Hepatocyte (in vitro differentiated cells): ENCODE data around the gene AUH.

Experiments
- CTCF ChIP-seq: fragments of 200-600 bp; sonication (generic); IDR thresholded peaks from 2 replicates; pipeline ENCODE4 v1.5.1; 2016; ENCODE audit warnings: antibody characterized with exemption, mild to moderate bottlenecking; ENCODE audit not compliant: poor library complexity
- EZH2 ChIP-seq: fragments of 200-600 bp; sonication (generic); IDR thresholded peaks from 2 replicates; pipeline ENCODE4 v1.6.1; 2016; ENCODE audit warnings: antibody characterized with exemption, mild to moderate bottlenecking, borderline replicate concordance

- no peak for TF ChIP-seq CTCF
- TF ChIP-seq EZH2, result no peak
These were observed 12.6 kb downstream of the AUH start for GRCh38 chr9:91349115-91349555.
